Spleen (tissue), 11 donors: ENCODE results near the gene MBD3L3. TPM values are rescaled to one million over a fixed set of nuclear protein-coding genes. Genes with fewer than 3 reads are reported as not detected.

Source experiments
- DNase-seq: peaks from one replicate; pipeline ENCODE4 v3.0.0-alpha.2; 2020
- H3K27ac ChIP-seq, 8 donors: fragments of 200-600 bp; sonication (generic) in 7 of 8; 1 replicate in 4 of 8; 2 replicates in 4 of 8; pipeline versions ENCODE4 v1.5.0 to v1.8.0; 2016 to 2021; ENCODE audit warnings: inconsistent platforms in 4 of 8, mild to moderate bottlenecking in 4 of 8, moderate library complexity in 1 of 8
- H3K27me3 ChIP-seq, 7 donors: fragments of 200-600 bp; sonication (generic) in 6 of 7; replicated peaks in 1 of 7; 1 replicate in 4 of 7; 2 replicates in 3 of 7; pipeline versions ENCODE4 v1.5.0 to v1.8.0; 2016 to 2021; ENCODE audit warnings: inconsistent platforms in 3 of 7, mild to moderate bottlenecking in 1 of 7
- H3K36me3 ChIP-seq, 6 donors: fragments of 200-600 bp; sonication (generic) in 5 of 6; 1 replicate in 4 of 6; 2 replicates in 2 of 6; pipeline versions ENCODE4 v1.5.0 to v1.8.0; 2016 to 2021; ENCODE audit warnings: inconsistent platforms in 2 of 6
- H3K4me1 ChIP-seq, 6 donors: fragments of 200-600 bp; sonication (generic) in 5 of 6; 1 replicate in 3 of 6; 2 replicates in 3 of 6; pipeline versions ENCODE4 v1.5.0 to v1.8.0; 2016 to 2021; ENCODE audit warnings: inconsistent platforms in 3 of 6
- H3K4me3 ChIP-seq, 8 donors: fragments of 200-600 bp; sonication (generic) in 7 of 8; 1 replicate in 4 of 8; 2 replicates in 4 of 8; pipeline versions ENCODE4 v1.5.0 to v1.8.0; 2016 to 2021; ENCODE audit warnings: inconsistent platforms in 4 of 8, mild to moderate bottlenecking in 4 of 8, moderate library complexity in 2 of 8
- H3K9me3 ChIP-seq, 8 donors: fragments of 200-600 bp; sonication (generic) in 7 of 8; 1 replicate in 4 of 8; 2 replicates in 4 of 8; pipeline versions ENCODE4 v1.5.0 to v1.8.0; 2016 to 2021; ENCODE audit warnings: inconsistent platforms in 4 of 8
- CTCF ChIP-seq, 11 experiments: fragments of 200-600 bp in 7 of 11; fragments of 450-650 bp in 4 of 11; sonication (generic) in 4 of 11; IDR thresholded peaks in 8 of 11; conservative IDR thresholded peaks in 3 of 11; 1 replicate in 7 of 11; 2 replicates in 4 of 11; pipeline versions ENCODE4 v1.4.0 to v1.8.0; 2016 to 2021; ENCODE audit warnings: antibody characterized with exemption in 11 of 11, inconsistent platforms in 4 of 11, mild to moderate bottlenecking in 1 of 11
- POLR2A ChIP-seq, 3 donors: fragments of 450-650 bp; IDR thresholded peaks; one replicate each; pipeline ENCODE4 v1.5.1; 2017; ENCODE audit warnings: antibody characterized with exemption in 3 of 3, mild to moderate bottlenecking in 1 of 3
- POLR2AphosphoS5 ChIP-seq, 3 donors: sonication (generic); formaldehyde crosslinking; IDR thresholded peaks; one replicate each; pipeline ENCODE4 v1.5.1; 2017; ENCODE audit warnings: antibody characterized with exemption in 3 of 3
- WGBS, 5 donors: extraction: QIAGEN DNeasy Blood & Tissue Kit in 3 of 5; methylation state at CpG; one replicate each; pipeline versions ENCODE4 v1.1.5 to v1.1.7; 2013 to 2018; 5-methylcytosine and 5-hydroxymethylcytosine counted together
- intact Hi-C: fragments of 100-400 bp; cut with DNase I; formaldehyde crosslinking; loops from one replicate; pipeline ENCODE4 v1.15.0; 2023; ENCODE audit warnings: low total_unique reads
- polyA plus RNA-seq, 3 donors: library from polyadenylated mRNA; stranded (reverse); fragments of 200-250 nt; gene quantifications; one replicate each; pipeline ENCODE4 v1.2.1, GENCODE V29; 2013
- total RNA-seq, 7 donors: library from RNA; depleted of rRNA in 3 of 7; stranded (reverse); fragments of >200 nt in 3 of 7; fragmentation: NEBNext Ultra II Directional in 4 of 7; extraction: Animal tissue kit (Norgen Biotek cat#: 25700) in 4 of 7; gene quantifications; one replicate each; pipeline versions ENCODE4 v1.1.0 to v1.2.1, GENCODE V29; 2016 to 2021
- donor health status: healthy with polysubstance abuse.
- donor health status: DM: no; HTN: no; CAD: no; lungs with moderate emphysema.
- donor health status: DM: no; HTN: no; CAD: no.
- donor health status: Bipolar disorder and iron deficiency.
- donor health status: healthy.
- donor health status: DM: no; HTN: no; CAD: no.
- donor health status: DM: yes; HTN: yes; CAD: no.

Gene MBD3L3
- total and polyA plus RNA-seq, 10 donors, result not detected

GRCh38 chr19:7072541-7072940, 14.1 kb upstream of the MBD3L3 start:
- H3K27me3 ChIP-seq, result no peaks in the 10 kb centered on the region
- H3K27ac ChIP-seq, result no peak overlapping the region
- intact Hi-C loops, result no loop called here
- H3K4me3 ChIP-seq, result no peak overlapping the region
- peaks cover 3 to 29% (median 27%) of the 10 kb centered on the region in 8 donors for H3K9me3 ChIP-seq
- H3K36me3 ChIP-seq, result peaks cover 23 to 71% (median 67%) of the 10 kb centered on the region in 6 donors
- TF ChIP-seq POLR2A (IDR thresholded peaks at IDR 0.05), result no peak
- no peak for TF ChIP-seq POLR2AphosphoS5 (IDR thresholded peaks at IDR 0.05)
- no peak for TF ChIP-seq CTCF (IDR thresholded peaks at IDR 0.05 in 8 of 11, conservative IDR thresholded peaks at IDR 0.05 in 3 of 11)
- 93 to 98% (median 95%) methylated on average over 6 of the region's 6 CpGs for WGBS, 5 donors
- peaks cover 6 to 24% (median 16%) of the 10 kb centered on the region in 6 donors for H3K4me1 ChIP-seq
- DNase-seq, result no peak

DNA sequence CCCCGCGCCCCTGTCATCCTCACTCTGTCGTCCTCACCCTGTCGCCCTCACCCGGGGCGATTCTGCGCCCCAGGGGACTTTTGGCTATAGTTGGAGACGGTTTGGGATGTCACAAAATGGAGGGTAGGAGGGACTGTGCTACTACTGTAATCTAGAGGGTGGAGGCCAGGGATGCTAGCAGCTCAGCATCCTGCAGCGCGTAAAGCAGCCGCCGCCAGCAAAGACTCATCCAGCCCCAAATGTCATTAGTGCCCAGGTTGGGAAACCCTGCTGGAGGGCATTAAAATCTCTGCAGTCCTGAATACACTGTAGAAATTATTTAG, 11.4 kb upstream of the MBD3L3 start:
- H3K27me3 ChIP-seq, result no peaks in the 10 kb centered on the region
- peak overlapping the region; percentile 89 to 97 (median 92) for H3K27ac ChIP-seq
- peaks cover 0 to 45% (median 40%) of the 10 kb centered on the region in 6 donors for H3K36me3 ChIP-seq
- intact Hi-C loops, result no loop called here
- H3K4me1 ChIP-seq, result peaks cover 6 to 24% (median 16%) of the 10 kb centered on the region in 6 donors
- peak overlapping the region; percentile 85 to 100 (median 98) for H3K4me3 ChIP-seq
- WGBS, 5 donors, result 0 to 2% (median 1%) methylated on average over 8 to 12 of the region's 12 CpGs
- peaks cover 0 to 7% (median under 1%) of the 10 kb centered on the region in 8 donors for H3K9me3 ChIP-seq
- DNase-seq, result no peak
- TF ChIP-seq CTCF (IDR thresholded peaks at IDR 0.05 in 8 of 11, conservative IDR thresholded peaks at IDR 0.05 in 3 of 11) (peak in 1 of 11 experiments; percentile 0), POLR2AphosphoS5 (IDR thresholded peaks at IDR 0.05) (no peak), POLR2A (IDR thresholded peaks at IDR 0.05) (no peak)

- peak; percentile 100 for DNase-seq
- 1% methylated on average over 40 to 56 of the region's 56 CpGs for WGBS, 5 donors
- Histone ChIP-seq H3K27me3 (no peaks in the 10 kb centered on the region), H3K4me3 (peak within 1 kb of the TSS; percentile 85 to 100 (median 98)), H3K27ac (peak within 1 kb of the TSS; percentile 89 to 97 (median 92)), H3K9me3 (peaks cover 0 to 6% (median 0%) of the 10 kb centered on the region in 8 donors), H3K36me3 (peaks cover 0 to 39% (median 35%) of the 10 kb centered on the region in 6 donors), H3K4me1 (peaks cover 6 to 24% (median 16%) of the 10 kb centered on the region in 6 donors)
- TF ChIP-seq POLR2A (IDR thresholded peaks at IDR 0.05) (peak in 1 of 3 donors; percentile 45), CTCF (IDR thresholded peaks at IDR 0.05 in 8 of 11, conservative IDR thresholded peaks at IDR 0.05 in 3 of 11) (peak in 1 of 11 experiments; percentile 15), POLR2AphosphoS5 (IDR thresholded peaks at IDR 0.05) (peak; percentile 87 to 93 (median 89))
- intact Hi-C loops, result no loop called here
Measured at GRCh38 chr19:7069042-7069903, 10.8 kb upstream of the MBD3L3 start, which contains the start of gene ZNF557. Gene ZNF557 (plus strand): TSS chr19:7069703. CDS start chr19:7075075, 5,372 bp downstream.

GRCh38 chr19:7068599-7068998, 10.1 kb upstream of the MBD3L3 start:
- Histone ChIP-seq H3K9me3 (peaks cover 0 to 6% (median 0%) of the 10 kb centered on the region in 8 donors), H3K36me3 (peaks cover 0 to 32% (median 28%) of the 10 kb centered on the region in 6 donors), H3K4me3 (peak overlapping the region in 2 of 8 donors; percentile 97 to 98), H3K4me1 (peaks cover 6 to 24% (median 16%) of the 10 kb centered on the region in 6 donors), H3K27ac (peak overlapping the region in 5 of 8 donors; percentile 23 to 97 (median 94)), H3K27me3 (no peaks in the 10 kb centered on the region)
- 83 to 92% (median 84%) methylated on average over 6 of the region's 6 CpGs for WGBS, 5 donors
- TF ChIP-seq POLR2A (IDR thresholded peaks at IDR 0.05) (no peak), POLR2AphosphoS5 (IDR thresholded peaks at IDR 0.05) (no peak), CTCF (IDR thresholded peaks at IDR 0.05 in 8 of 11, conservative IDR thresholded peaks at IDR 0.05 in 3 of 11) (no peak)
- DNase-seq, result no peak
- intact Hi-C loops, result no loop called here
